ENCODE measurements around the gene CCDC82.

Gene CCDC82

DNA sequence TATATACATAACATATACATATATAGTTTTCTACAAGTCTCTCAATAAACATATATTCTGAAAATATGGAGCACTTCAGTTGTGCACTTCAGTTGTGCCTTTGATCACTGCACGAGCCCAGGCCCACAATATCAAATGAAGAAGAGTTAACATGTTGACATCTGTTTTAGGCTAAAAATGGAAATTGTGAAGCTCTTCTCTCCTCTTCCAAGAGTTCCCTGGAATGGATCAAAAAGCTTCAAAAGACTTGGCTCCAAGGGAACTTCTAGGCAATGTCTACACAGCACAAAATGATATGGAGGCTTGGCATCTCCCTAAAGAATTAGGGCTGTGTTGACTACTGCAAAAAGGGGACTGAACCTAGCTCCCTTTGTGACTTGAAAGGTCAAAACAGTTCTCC, 83.6 kb downstream of the CCDC82 start:
- DNase-seq, result no peak

DNA sequence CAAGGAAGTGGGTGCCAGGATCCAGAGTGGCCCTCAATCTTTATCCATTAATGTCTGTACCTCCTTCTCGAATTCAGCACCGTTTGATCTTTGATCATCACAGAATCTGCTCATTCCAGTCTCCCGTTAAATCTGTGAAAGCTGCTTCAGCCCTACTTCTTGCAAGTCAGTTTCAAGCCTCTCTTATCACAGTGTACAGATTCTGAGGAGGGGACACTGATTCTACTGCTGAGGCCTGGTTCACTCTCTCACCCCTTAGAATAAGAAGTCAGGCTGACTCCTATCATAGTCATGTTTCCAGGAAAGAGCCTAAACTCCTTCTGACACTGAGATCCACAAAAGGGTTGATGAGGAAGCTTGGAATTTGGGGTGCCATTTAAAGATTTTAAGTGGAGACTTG, 85.7 kb downstream of the CCDC82 start:
- no peak for DNase-seq

DNA sequence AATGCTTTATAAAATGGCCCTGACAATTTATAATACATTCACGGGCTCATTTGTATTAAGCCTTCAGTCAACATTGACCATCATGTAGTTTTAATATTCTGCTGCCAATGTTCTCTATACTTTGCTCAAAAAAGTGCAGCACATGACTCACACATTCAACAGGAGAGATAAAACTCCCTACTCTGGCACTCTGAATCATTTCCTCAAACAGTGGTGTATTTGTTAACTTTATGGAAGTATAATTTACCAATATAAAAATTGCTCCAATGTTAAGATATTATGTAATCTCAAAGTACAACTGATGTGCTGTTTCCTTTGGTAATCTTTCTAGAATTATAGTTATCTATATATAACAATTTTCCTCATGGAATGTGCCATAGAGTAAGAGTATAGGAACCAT, 86.6 kb downstream of the CCDC82 start:
- DNase-seq, result no peak
